HepG2 (cell line): ENCODE results near the gene CTSV. TPM values are rescaled to one million over a fixed set of nuclear protein-coding genes. Genes with fewer than 3 reads are reported as not detected.
A peak's percentile ranks its signal among the peaks of the same experiment; 100 is the strongest.

Source experiments
- CHD2 ChIP-seq: IDR thresholded peaks from 2 replicates; pipeline ENCODE4 v1.6.1; 2011; ENCODE audit warnings: low read depth, low read length, improper control_type of control experiment
- EED ChIP-seq: sonication (generic); formaldehyde crosslinking; IDR thresholded peaks from 2 replicates; pipeline ENCODE4 v1.5.0; 2020; ENCODE audit warnings: mild to moderate bottlenecking, missing genetic modification reagents
- FOXK2 ChIP-seq: fragments of 450-650 bp; IDR thresholded peaks from 2 replicates; pipeline ENCODE4 v1.6.1; 2016
- GTF3A ChIP-seq: sonication (generic); formaldehyde crosslinking; conservative IDR thresholded peaks from 2 replicates; pipeline ENCODE4 v1.4.0; 2020; ENCODE audit warnings: mild to moderate bottlenecking, missing genetic modification reagents
- HDAC1 ChIP-seq: sonication (generic); formaldehyde crosslinking; IDR thresholded peaks from 2 replicates; pipeline ENCODE4 v1.5.1; 2020; ENCODE audit warnings: mild to moderate bottlenecking, missing genetic modification reagents
- MEIS2 ChIP-seq: sonication (generic); formaldehyde crosslinking; IDR thresholded peaks from 2 replicates; pipeline ENCODE4 v1.9.0; 2021; ENCODE audit warnings: mild to moderate bottlenecking, missing genetic modification reagents
- NCOR1 ChIP-seq: fragments of 200-600 bp; sonication (generic); IDR thresholded peaks from 2 replicates; pipeline ENCODE4 v1.7.0; 2017; ENCODE audit warnings: antibody characterized with exemption, low read length, borderline replicate concordance
- POLR2AphosphoS5 ChIP-seq: IDR thresholded peaks from 2 replicates; pipeline ENCODE4 v1.6.1; 2012; ENCODE audit warnings: low read depth, low read length
- PTBP1 ChIP-seq: fragments of 200-400 bp; formaldehyde crosslinking; IDR thresholded peaks from 2 replicates; pipeline ENCODE4 v1.6.1; 2018; ENCODE audit warnings: low read length, low read depth; ENCODE audit not compliant: poor library complexity, severe bottlenecking
- SP2 ChIP-seq: sonication (generic); formaldehyde crosslinking; IDR thresholded peaks from 2 replicates; pipeline ENCODE4 v1.5.1; 2020; ENCODE audit warnings: mild to moderate bottlenecking, missing genetic modification reagents
- SUZ12 ChIP-seq: fragments of 150-350 bp; IDR thresholded peaks from 2 replicates; pipeline ENCODE4 v1.6.1; 2014; ENCODE audit warnings: low read depth, low read length
- TARDBP ChIP-seq: sonication (generic); formaldehyde crosslinking; IDR thresholded peaks from 2 replicates; pipeline ENCODE4 v1.8.0; 2022; ENCODE audit warnings: mild to moderate bottlenecking, missing genetic modification reagents
- TBX3 ChIP-seq: fragments of 450-650 bp; IDR thresholded peaks from 2 replicates; pipeline ENCODE4 v1.6.1; 2017; ENCODE audit warnings: antibody characterized with exemption, mild to moderate bottlenecking, inconsistent platforms, borderline replicate concordance
- ZFP82 ChIP-seq: sonication (generic); formaldehyde crosslinking; IDR thresholded peaks from 2 replicates; pipeline ENCODE4 v1.5.1; 2020; ENCODE audit warnings: mild to moderate bottlenecking, missing genetic modification reagents, borderline replicate concordance
- ZNF251 ChIP-seq: sonication (generic); formaldehyde crosslinking; IDR thresholded peaks from 2 replicates; pipeline ENCODE4 v1.9.0; 2021; ENCODE audit warnings: mild to moderate bottlenecking, missing genetic modification reagents
- ZNF367 ChIP-seq: sonication (generic); formaldehyde crosslinking; IDR thresholded peaks from 2 replicates; pipeline ENCODE4 v1.4.0; 2020; ENCODE audit warnings: missing genetic modification reagents, borderline replicate concordance
- ZNF44 ChIP-seq: sonication (generic); formaldehyde crosslinking; IDR thresholded peaks from 2 replicates; pipeline ENCODE4 v1.5.1; 2020; ENCODE audit warnings: mild to moderate bottlenecking, missing genetic modification reagents
- ZNF569 ChIP-seq: sonication (generic); formaldehyde crosslinking; IDR thresholded peaks from 2 replicates; pipeline ENCODE4 v1.5.0; 2020; ENCODE audit warnings: mild to moderate bottlenecking, missing genetic modification reagents, moderate library complexity, borderline replicate concordance
- ZNF747 ChIP-seq: sonication (generic); formaldehyde crosslinking; IDR thresholded peaks from 2 replicates; pipeline ENCODE4 v1.8.1; 2023; ENCODE audit warnings: missing genetic modification reagents, mild to moderate bottlenecking, borderline replicate concordance
- polyA plus RNA-seq, 8 experiments: library from polyadenylated mRNA; depleted of rRNA in 3 of 8; stranded (reverse) in 7 of 8; unstranded in 1 of 8; fragments of >200 nt; fragmentation: Illumina TruSeq in 4 of 8; extraction: Trizol in 4 of 8; gene quantifications; 2 replicates each; pipeline versions ENCODE4 v1.2.1 to v1.2.3, GENCODE V29; 2011 to 2016; ENCODE audit warnings: low read depth in 4 of 8, missing spikeins in 1 of 8, mixed read lengths in 1 of 8; ENCODE audit not compliant: insufficient read depth in 1 of 8
- total RNA-seq, 5 experiments: library from RNA; depleted of rRNA; stranded (reverse); fragments of >200 nt; fragmentation: Illumina TruSeq; extraction: Trizol; gene quantifications; 2 replicates each; pipeline ENCODE4 v1.2.3, GENCODE V29; 2016; ENCODE audit warnings: low read depth in 1 of 5
- TF ChIP-seq, protein P1 (sequence below): IDR thresholded peaks from 2 replicates; pipeline ENCODE4 v1.6.1; 2018; ENCODE audit warnings: missing genetic modification reagents, mild to moderate bottlenecking, missing compliant biosample characterization
- TF ChIP-seq, protein P2 (sequence below): IDR thresholded peaks from 2 replicates; pipeline ENCODE4 v1.6.1; 2016; ENCODE audit warnings: mild to moderate bottlenecking
- TF ChIP-seq, protein P3 (sequence below): sonication (generic); formaldehyde crosslinking; IDR thresholded peaks from 2 replicates; pipeline ENCODE4 v1.8.1; 2022; ENCODE audit warnings: low read depth, mild to moderate bottlenecking, missing genetic modification reagents
- TF ChIP-seq, protein P4 (sequence below): sonication (generic); formaldehyde crosslinking; IDR thresholded peaks from 2 replicates; pipeline ENCODE4 v1.9.0; 2021; ENCODE audit warnings: missing genetic modification reagents, borderline replicate concordance

CTSV gene
- total and polyA plus RNA-seq, 2 of the 13 experiments (the other 11 are each of a cell fraction or from before 2014, with no cell fraction given), result 10.6 to 12.6 TPM

DNA sequence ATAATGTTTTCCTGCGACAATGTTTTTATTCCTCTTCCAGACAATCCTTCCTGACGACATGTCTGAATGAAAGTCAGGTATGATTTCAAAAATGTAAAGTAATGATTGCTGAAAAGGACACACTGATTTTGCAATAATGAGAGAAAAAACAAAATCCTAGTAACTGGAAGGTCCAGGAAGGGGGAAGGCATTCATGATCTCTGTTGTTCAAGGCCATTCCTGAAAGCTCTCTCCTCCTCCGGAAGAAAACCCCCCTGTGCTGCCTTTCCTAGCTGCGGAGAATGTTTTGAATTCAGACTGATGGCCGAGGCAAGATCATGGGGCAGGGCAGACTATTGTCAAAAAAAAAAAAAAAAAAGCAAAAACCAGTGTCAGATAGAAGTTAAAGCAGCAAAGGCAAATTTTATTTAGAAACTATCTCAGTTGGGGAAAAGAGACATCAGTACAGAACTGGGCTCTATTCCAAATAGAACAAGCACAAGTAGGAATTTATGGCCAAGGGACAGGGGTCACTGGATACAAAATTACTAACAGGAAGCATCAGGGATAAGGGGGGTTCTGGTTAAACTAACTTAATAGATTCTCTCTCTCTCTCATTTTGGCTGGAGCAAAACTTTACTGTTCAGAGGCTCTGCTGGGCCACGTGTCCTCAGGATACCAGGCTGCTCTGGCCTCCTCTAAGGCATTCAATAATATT lies 36.5 kb upstream of the CTSV start (continued):
- TF ChIP-seq NCOR1, result no peak
- no peak for TF ChIP-seq ZNF747 (CRISPR knock-in tag)
- no peak for TF ChIP-seq TBX3
- no peak for TF ChIP-seq PTBP1
- TF ChIP-seq CHD2, result no peak
- TF ChIP-seq, protein P1, sequence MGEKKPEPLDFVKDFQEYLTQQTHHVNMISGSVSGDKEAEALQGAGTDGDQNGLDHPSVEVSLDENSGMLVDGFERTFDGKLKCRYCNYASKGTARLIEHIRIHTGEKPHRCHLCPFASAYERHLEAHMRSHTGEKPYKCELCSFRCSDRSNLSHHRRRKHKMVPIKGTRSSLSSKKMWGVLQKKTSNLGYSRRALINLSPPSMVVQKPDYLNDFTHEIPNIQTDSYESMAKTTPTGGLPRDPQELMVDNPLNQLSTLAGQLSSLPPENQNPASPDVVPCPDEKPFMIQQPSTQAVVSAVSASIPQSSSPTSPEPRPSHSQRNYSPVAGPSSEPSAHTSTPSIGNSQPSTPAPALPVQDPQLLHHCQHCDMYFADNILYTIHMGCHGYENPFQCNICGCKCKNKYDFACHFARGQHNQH (CRISPR knock-in tag), result no peak
- no peak for TF ChIP-seq ZNF251 (CRISPR knock-in tag)
- TF ChIP-seq, protein P2, sequence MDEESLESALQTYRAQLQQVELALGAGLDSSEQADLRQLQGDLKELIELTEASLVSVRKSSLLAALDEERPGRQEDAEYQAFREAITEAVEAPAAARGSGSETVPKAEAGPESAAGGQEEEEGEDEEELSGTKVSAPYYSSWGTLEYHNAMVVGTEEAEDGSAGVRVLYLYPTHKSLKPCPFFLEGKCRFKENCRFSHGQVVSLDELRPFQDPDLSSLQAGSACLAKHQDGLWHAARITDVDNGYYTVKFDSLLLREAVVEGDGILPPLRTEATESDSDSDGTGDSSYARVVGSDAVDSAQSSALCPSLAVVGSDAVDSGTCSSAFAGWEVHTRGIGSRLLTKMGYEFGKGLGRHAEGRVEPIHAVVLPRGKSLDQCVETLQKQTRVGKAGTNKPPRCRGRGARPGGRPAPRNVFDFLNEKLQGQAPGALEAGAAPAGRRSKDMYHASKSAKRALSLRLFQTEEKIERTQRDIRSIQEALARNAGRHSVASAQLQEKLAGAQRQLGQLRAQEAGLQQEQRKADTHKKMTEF (CRISPR knock-in tag), result 0 out of 2 replicates have a peak, but pooled peaks have one; percentile 33
- no peak for TF ChIP-seq TARDBP
- no peak for TF ChIP-seq ZFP82 (CRISPR knock-in tag)
- no peak for TF ChIP-seq ZNF44 (CRISPR knock-in tag)
- no peak for TF ChIP-seq SUZ12
- TF ChIP-seq GTF3A (CRISPR knock-in tag), result no peak
- TF ChIP-seq ZNF367 (CRISPR knock-in tag), result no peak
- TF ChIP-seq FOXK2, result no peak
- no peak for TF ChIP-seq EED (CRISPR knock-in tag)
- TF ChIP-seq, protein P3, sequence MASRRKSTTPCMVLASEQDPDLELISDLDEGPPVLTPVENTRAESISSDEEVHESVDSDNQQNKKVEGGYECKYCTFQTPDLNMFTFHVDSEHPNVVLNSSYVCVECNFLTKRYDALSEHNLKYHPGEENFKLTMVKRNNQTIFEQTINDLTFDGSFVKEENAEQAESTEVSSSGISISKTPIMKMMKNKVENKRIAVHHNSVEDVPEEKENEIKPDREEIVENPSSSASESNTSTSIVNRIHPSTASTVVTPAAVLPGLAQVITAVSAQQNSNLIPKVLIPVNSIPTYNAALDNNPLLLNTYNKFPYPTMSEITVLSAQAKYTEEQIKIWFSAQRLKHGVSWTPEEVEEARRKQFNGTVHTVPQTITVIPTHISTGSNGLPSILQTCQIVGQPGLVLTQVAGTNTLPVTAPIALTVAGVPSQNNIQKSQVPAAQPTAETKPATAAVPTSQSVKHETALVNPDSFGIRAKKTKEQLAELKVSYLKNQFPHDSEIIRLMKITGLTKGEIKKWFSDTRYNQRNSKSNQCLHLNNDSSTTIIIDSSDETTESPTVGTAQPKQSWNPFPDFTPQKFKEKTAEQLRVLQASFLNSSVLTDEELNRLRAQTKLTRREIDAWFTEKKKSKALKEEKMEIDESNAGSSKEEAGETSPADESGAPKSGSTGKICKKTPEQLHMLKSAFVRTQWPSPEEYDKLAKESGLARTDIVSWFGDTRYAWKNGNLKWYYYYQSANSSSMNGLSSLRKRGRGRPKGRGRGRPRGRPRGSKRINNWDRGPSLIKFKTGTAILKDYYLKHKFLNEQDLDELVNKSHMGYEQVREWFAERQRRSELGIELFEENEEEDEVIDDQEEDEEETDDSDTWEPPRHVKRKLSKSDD, result no peak
- TF ChIP-seq, protein P4, sequence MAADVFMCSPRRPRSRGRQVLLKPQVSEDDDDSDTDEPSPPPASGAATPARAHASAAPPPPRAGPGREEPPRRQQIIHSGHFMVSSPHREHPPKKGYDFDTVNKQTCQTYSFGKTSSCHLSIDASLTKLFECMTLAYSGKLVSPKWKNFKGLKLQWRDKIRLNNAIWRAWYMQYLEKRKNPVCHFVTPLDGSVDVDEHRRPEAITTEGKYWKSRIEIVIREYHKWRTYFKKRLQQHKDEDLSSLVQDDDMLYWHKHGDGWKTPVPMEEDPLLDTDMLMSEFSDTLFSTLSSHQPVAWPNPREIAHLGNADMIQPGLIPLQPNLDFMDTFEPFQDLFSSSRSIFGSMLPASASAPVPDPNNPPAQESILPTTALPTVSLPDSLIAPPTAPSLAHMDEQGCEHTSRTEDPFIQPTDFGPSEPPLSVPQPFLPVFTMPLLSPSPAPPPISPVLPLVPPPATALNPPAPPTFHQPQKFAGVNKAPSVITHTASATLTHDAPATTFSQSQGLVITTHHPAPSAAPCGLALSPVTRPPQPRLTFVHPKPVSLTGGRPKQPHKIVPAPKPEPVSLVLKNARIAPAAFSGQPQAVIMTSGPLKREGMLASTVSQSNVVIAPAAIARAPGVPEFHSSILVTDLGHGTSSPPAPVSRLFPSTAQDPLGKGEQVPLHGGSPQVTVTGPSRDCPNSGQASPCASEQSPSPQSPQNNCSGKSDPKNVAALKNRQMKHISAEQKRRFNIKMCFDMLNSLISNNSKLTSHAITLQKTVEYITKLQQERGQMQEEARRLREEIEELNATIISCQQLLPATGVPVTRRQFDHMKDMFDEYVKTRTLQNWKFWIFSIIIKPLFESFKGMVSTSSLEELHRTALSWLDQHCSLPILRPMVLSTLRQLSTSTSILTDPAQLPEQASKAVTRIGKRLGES (CRISPR knock-in tag), result no peak
- no peak for TF ChIP-seq SP2 (CRISPR knock-in tag)
- TF ChIP-seq POLR2AphosphoS5, result no peak
- no peak for TF ChIP-seq ZNF569
- no peak for TF ChIP-seq MEIS2
- TF ChIP-seq HDAC1 (CRISPR knock-in tag), result 0 out of 2 replicates have a peak, but pooled peaks have one; percentile 21
